ENCODE data around the gene CFAP69. TPM values are rescaled to one million over a fixed set of nuclear protein-coding genes. Genes with fewer than 3 reads are reported as not detected.

Gene CFAP69
- total RNA-seq, 1 donor from 2014 or later = 3.6 TPM

GRCh38 chr7:90242369-90243168, 2.4 kb upstream of the CFAP69 start:
- TF ChIP-seq CTCF (IDR thresholded peaks at IDR 0.05; ENCODE audit: insufficient read depth, low read length, poor library complexity, severe bottlenecking) = no peak
- no peaks in the 10 kb centered on the region for H3K27me3 ChIP-seq (ENCODE audit: control insufficient read depth, insufficient read depth, low read length)
- no peaks in the 10 kb centered on the region for H3K36me3 ChIP-seq (ENCODE audit: control insufficient read depth, insufficient read depth, low read length)
- no peak overlapping the region for H3K4me3 ChIP-seq (ENCODE audit: low read depth, low read length)
- DNase-seq (ENCODE audit: low read depth) = no peak

- Histone ChIP-seq H3K4me3 (ENCODE audit: low read depth, low read length) (no peak overlapping the region), H3K27me3 (ENCODE audit: control insufficient read depth, insufficient read depth, low read length) (no peaks in the 10 kb centered on the region), H3K36me3 (ENCODE audit: control insufficient read depth, insufficient read depth, low read length) (no peaks in the 10 kb centered on the region)
- no peak for TF ChIP-seq CTCF (IDR thresholded peaks at IDR 0.05; ENCODE audit: insufficient read depth, low read length, poor library complexity, severe bottlenecking)
- no peak for DNase-seq (ENCODE audit: low read depth)
Observed at GRCh38 chr7:90243556-90243955, 1.4 kb upstream of the CFAP69 start.

DNA sequence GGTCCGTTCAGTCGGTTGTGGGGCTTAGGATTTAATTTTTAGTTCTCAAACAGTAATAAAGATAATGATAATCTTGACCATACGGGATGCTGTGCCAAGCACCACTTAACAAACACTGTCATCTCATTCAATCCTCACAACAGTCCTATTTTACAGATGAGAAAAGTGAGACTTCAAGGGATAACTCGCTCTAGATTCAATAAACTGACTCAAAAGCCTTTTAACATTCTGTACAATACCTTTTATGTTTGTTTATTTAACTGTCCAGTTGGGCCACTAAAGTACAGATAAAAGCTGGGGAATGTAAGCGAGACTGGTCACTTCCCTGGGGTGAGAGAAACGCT, 437 bp upstream of the CFAP69 start:
- Histone ChIP-seq H3K36me3 (ENCODE audit: control insufficient read depth, insufficient read depth, low read length) (no peaks in the 10 kb centered on the region), H3K4me3 (ENCODE audit: low read depth, low read length) (peak overlapping the region; percentile 91), H3K27me3 (ENCODE audit: control insufficient read depth, insufficient read depth, low read length) (no peaks in the 10 kb centered on the region)
- no peak for DNase-seq (ENCODE audit: low read depth)
- TF ChIP-seq CTCF (IDR thresholded peaks at IDR 0.05; ENCODE audit: insufficient read depth, low read length, poor library complexity, severe bottlenecking) = no peak

GRCh38 chr7:90246171-90246570, 1.2 kb downstream of the CFAP69 start:
- H3K36me3 ChIP-seq (ENCODE audit: control insufficient read depth, insufficient read depth, low read length) = no peaks in the 10 kb centered on the region
- peak overlapping the region; percentile 91 for H3K4me3 ChIP-seq (ENCODE audit: low read depth, low read length)

DNA sequence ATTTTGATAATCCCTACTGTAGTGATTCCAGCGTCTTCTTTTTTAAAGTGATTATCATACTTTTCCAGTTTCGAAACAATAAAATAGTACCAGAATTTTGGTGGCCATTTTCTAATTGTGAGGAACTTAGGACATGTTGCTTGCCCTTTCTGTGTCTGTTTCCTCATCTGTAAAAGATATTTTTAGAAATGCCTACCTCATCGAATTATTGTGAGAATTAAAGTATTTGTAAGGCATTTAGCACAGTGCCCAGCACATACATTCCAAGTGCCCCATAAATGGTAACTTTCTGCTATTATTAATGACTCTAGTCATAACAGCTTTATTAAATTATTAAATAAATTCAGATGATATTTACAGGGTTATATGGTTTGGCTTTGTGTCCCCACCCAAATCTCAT, 3.7 kb downstream of the CFAP69 start:
- TF ChIP-seq CTCF (IDR thresholded peaks at IDR 0.05; ENCODE audit: insufficient read depth, low read length, poor library complexity, severe bottlenecking) = no peak
- Histone ChIP-seq H3K27me3 (ENCODE audit: control insufficient read depth, insufficient read depth, low read length) (no peaks in the 10 kb centered on the region), H3K4me3 (ENCODE audit: low read depth, low read length) (no peak overlapping the region), H3K36me3 (ENCODE audit: control insufficient read depth, insufficient read depth, low read length) (no peaks in the 10 kb centered on the region)
- no peak for DNase-seq (ENCODE audit: low read depth)

More at GRCh38 chr7:90246171-90246570, 1.2 kb downstream of the CFAP69 start:
- no peaks in the 10 kb centered on the region for H3K27me3 ChIP-seq (ENCODE audit: control insufficient read depth, insufficient read depth, low read length)
- DNase-seq (ENCODE audit: low read depth) = no peak
- no peak for TF ChIP-seq CTCF (IDR thresholded peaks at IDR 0.05; ENCODE audit: insufficient read depth, low read length, poor library complexity, severe bottlenecking)
